Measurements from ENCODE around the gene LILRA5. TPM values are rescaled to one million over a fixed set of nuclear protein-coding genes. Genes with fewer than 3 reads are reported as not detected.
"Not testable (repeated sequence)": the region's sequence is repeated elsewhere in the genome, so short reads cannot be mapped to it uniquely, and the experiment has no call there.

LILRA5 gene
- not detected in 2 replicates for polyA plus RNA-seq (2012; rRNA removed)
- not detected in 2 replicates for polyA plus RNA-seq (2012; cell fraction: cytosol; rRNA removed)
- not detected in 2 replicates for polyA plus RNA-seq (2012; cell fraction: nucleus; rRNA removed)

DNA sequence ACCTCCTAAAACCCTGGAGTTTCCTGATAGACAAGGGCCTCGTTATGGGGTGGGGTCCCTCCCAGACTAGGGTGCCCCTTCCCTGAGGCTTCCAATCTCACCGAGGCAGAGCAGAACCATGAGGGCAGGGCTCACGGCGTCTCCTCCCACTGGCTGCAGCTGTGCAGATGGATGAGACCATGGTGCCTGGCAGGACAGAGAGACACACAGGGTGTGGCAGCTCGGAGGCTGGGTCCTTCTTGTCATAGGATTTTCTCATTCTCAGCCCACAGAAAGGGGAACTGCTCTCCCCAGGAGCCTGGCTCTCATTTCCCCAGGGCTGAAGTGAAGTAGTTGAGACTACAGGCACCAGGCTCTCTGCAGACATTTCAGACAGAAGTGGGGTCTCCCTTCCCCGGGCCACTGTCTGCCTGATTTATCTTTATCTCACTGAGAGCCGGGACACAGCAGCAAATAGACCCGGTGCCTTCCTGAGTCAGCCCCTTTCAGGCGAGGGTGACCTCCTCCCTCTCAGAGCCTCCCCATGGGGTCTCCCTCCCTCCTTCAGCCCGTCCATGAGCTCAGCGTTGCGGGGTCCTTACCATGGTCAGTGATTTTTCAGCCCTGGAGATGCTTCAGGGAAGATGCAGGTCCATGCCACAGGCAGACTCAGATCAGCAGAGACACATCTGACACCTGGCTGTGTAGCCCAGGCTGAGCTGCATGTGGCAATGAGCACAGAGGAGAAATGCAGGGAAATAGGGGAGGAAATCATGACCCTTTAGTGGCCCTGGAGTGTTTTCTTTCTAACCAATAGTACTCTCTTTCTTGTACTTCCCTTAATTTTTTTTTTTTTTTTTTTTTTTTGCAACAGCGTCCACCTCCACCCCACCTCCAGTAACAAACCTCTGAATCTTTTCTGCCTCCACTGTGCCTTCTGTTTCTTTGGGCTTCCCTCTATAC, at the start of gene LILRA5:
TSS of gene LILRA5 (minus strand) at position 731 of the 942 bp plus-strand sequence. CDS start at position 584, 147 bp downstream.
- Histone ChIP-seq H3K4me1 (ENCODE audit: control insufficient read depth in 1 of 2, insufficient read depth in 2 of 2, low read depth in 1 of 2, low read length in 1 of 2) (no peaks in the 10 kb centered on the region), H3K79me2 (ENCODE audit: insufficient read depth) (no peaks in the 10 kb centered on the region), H4K20me1 (ENCODE audit: insufficient read depth) (no peaks in the 10 kb centered on the region), H3K27ac (ENCODE audit: low read depth in 2 of 2, low read length in 1 of 2) (no peak within 1 kb of the TSS), H3K4me3 (ENCODE audit: low read depth in 2 of 2, low read length in 1 of 2) (no peak within 1 kb of the TSS), H3K27me3 (ENCODE audit: insufficient read depth) (peaks cover 65% of the 10 kb centered on the region), H2AFZ (ENCODE audit: low read depth) (no peak within 1 kb of the TSS), H3K9ac (no peak within 1 kb of the TSS), H3K36me3 (replicated peaks in 1 of 2; ENCODE audit: control insufficient read depth in 1 of 2, insufficient read depth in 2 of 2, low read length in 1 of 2) (no peaks in the 10 kb centered on the region), H3K4me2 (no peak within 1 kb of the TSS), H3F3A (replicated peaks; ENCODE audit: insufficient read depth) (no peaks in the 10 kb centered on the region), H3K9me3 (no peaks in the 10 kb centered on the region), H3K9me2 (no peaks in the 10 kb centered on the region)
- no peak for TF ChIP-seq MEF2A (IDR thresholded peaks at IDR 0.05; ENCODE audit: borderline replicate concordance, low read depth)
- no peak for TF ChIP-seq TEAD4 (IDR thresholded peaks at IDR 0.05; ENCODE audit: borderline replicate concordance, insufficient read depth)
- no peak for TF ChIP-seq RXRA (IDR thresholded peaks at IDR 0.05; ENCODE audit: borderline replicate concordance, low read depth)
- no peak for TF ChIP-seq SIN3A (IDR thresholded peaks at IDR 0.05; ENCODE audit: borderline replicate concordance, low read depth, low read length)
- TF ChIP-seq, protein P1, sequence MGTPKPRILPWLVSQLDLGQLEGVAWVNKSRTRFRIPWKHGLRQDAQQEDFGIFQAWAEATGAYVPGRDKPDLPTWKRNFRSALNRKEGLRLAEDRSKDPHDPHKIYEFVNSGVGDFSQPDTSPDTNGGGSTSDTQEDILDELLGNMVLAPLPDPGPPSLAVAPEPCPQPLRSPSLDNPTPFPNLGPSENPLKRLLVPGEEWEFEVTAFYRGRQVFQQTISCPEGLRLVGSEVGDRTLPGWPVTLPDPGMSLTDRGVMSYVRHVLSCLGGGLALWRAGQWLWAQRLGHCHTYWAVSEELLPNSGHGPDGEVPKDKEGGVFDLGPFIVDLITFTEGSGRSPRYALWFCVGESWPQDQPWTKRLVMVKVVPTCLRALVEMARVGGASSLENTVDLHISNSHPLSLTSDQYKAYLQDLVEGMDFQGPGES (IDR thresholded peaks at IDR 0.05; ENCODE audit: low read depth, low read length), result no peak
- no peak for TF ChIP-seq TCF12 (IDR thresholded peaks at IDR 0.05)
- no peak for DNase-seq
- WGBS (ENCODE audit: low lambda C conversion rate), result 0% methylated on average over 8 of the region's 13 CpGs
- POLR2A ChIA-PET, result no interaction called here
- CTCF ChIA-PET, result interaction anchor here (1.9 kb wide), 1 partner anchor 12 kb away, joined by 4 read pairs; no protein-coding TSS in a partner anchor

DNA sequence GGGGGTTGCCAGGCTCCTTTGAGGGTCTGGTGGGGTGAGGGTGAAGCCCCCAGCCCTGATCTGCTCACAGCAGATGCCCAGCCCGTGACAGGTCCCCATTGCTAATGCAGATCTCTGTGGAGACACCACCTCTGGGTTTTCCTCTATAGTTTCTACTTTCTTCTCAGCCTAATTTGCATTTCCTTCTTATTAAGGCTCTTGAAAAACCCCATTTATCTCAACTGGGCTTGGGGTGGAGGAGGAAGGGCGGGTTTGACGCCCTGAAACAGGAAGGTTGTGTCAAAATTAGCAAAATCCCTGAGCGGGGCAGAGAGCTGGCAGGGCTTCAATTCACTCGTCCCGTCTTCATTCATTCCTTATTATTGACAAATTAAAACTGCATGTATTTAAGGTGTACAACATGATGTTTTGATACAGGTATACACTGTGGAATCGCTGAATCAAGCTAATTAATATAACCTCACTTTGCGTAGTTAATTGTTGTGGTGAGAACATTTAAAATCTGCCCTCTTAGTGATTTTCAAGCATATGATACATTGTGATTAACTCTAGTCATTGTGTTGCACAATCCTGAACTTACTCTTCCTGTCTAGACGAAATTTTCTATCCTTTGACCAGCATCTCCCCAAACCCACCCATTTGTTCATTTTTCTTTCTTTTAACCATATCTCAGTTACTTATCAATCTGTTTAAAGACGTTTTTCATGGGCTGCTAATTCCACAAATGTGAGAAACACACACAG, 48.9 kb upstream of the LILRA5 start:
- DNase-seq; H3K27ac ChIP-seq (ENCODE audit: low read depth in 2 of 2, low read length in 1 of 2); H3K36me3 ChIP-seq (replicated peaks in 1 of 2; ENCODE audit: control insufficient read depth in 1 of 2, insufficient read depth in 2 of 2, low read length in 1 of 2); H3K9me2 ChIP-seq; H3F3A ChIP-seq (replicated peaks; ENCODE audit: insufficient read depth); H3K4me3 ChIP-seq (ENCODE audit: low read depth in 2 of 2, low read length in 1 of 2); H3K79me2 ChIP-seq (ENCODE audit: insufficient read depth); POLR2A ChIA-PET; H3K9ac ChIP-seq; H4K20me1 ChIP-seq (ENCODE audit: insufficient read depth); H2AFZ ChIP-seq (ENCODE audit: low read depth); H3K4me1 ChIP-seq (ENCODE audit: control insufficient read depth in 1 of 2, insufficient read depth in 2 of 2, low read depth in 1 of 2, low read length in 1 of 2); H3K4me2 ChIP-seq; H3K9me3 ChIP-seq; CTCF ChIA-PET: not testable (repeated sequence)
- under 1% methylated on average over 8 of the region's 10 CpGs for WGBS (ENCODE audit: low lambda C conversion rate)
- peaks cover 41% of the 10 kb centered on the region; the same call in 1 of the 2 replicates for H3K27me3 ChIP-seq (ENCODE audit: insufficient read depth)

DNA sequence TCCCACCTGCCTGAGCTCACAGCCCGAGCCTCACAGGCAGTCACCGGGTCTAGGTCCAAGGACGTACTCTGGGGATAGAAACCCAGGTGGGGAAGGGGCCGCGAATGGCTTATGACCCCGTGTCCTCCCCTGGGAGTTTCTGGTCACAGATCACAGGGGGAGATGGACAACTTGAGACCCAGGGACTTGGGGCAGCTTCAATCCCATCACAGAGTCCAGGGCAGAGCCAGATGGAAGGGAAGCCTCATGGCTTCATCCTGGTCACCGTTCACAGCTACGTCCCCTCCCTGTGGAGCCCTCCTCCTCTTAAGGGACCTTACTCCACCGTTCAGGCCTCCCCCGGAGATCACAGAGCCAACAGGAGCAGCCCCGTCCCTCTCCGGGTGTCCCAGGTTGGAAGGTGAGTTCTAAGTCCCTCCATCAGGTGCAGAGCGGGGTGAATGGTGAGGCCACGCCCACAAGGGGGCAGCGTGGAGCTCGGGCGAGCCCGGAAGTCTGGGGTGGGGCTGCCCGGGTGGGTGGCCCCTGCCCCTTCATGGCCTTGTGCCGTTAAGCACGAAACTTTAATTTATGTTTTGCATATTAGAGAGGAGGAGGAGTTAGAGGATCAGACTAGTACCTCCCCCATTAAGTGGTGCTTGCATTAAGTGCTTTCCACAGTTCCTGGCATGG, 46.3 kb upstream of the LILRA5 start:
- WGBS (ENCODE audit: low lambda C conversion rate), result 11% methylated on average over 13 of the region's 21 CpGs
- CTCF ChIA-PET, result not testable (repeated sequence)

More for the DNA sequence above, 46.3 kb upstream of the LILRA5 start:
- H3K9me2 ChIP-seq; POLR2A ChIA-PET; DNase-seq; H3K4me1 ChIP-seq (ENCODE audit: control insufficient read depth in 1 of 2, insufficient read depth in 2 of 2, low read depth in 1 of 2, low read length in 1 of 2); H3K36me3 ChIP-seq (replicated peaks in 1 of 2; ENCODE audit: control insufficient read depth in 1 of 2, insufficient read depth in 2 of 2, low read length in 1 of 2); H3K9ac ChIP-seq; H3K4me2 ChIP-seq; H4K20me1 ChIP-seq (ENCODE audit: insufficient read depth); H3K79me2 ChIP-seq (ENCODE audit: insufficient read depth); H3K9me3 ChIP-seq; H2AFZ ChIP-seq (ENCODE audit: low read depth); H3K4me3 ChIP-seq (ENCODE audit: low read depth in 2 of 2, low read length in 1 of 2); H3K27ac ChIP-seq (ENCODE audit: low read depth in 2 of 2, low read length in 1 of 2); H3F3A ChIP-seq (replicated peaks; ENCODE audit: insufficient read depth): not testable (repeated sequence)
- H3K27me3 ChIP-seq (ENCODE audit: insufficient read depth), result peaks cover 41% of the 10 kb centered on the region

All from SK-N-SH (cell line).